Ectodermal cell (in vitro differentiated cells): Measurements from ENCODE around the gene TMIGD2.
"Not testable (repeated sequence)": the region's sequence is repeated elsewhere in the genome, so short reads cannot be mapped to it uniquely, and the experiment has no call there.

Experiments
- H3K27ac ChIP-seq: 2 replicates; pipeline ENCODE4 v1.7.0; 2013; ENCODE audit warnings: mild to moderate bottlenecking, low read depth, low read length; ENCODE audit not compliant: insufficient read depth, poor library complexity, severe bottlenecking
- H3K27me3 ChIP-seq: 2 replicates; pipeline ENCODE4 v1.7.0; 2013; ENCODE audit warnings: mild to moderate bottlenecking, low read length; ENCODE audit not compliant: insufficient read depth, control insufficient read depth, poor library complexity, severe bottlenecking
- H3K36me3 ChIP-seq: one replicate; pipeline ENCODE4 v1.7.0; 2013; ENCODE audit warnings: low read length; ENCODE audit not compliant: control insufficient read depth, insufficient read depth
- H3K4me1 ChIP-seq: one replicate; pipeline ENCODE4 v1.7.0; 2013; ENCODE audit warnings: low read length; ENCODE audit not compliant: control insufficient read depth, insufficient read depth
- H3K4me3 ChIP-seq: 2 replicates; pipeline ENCODE4 v1.7.0; 2013; ENCODE audit warnings: low read depth, low read length, control low read depth; ENCODE audit not compliant: insufficient read depth
- H3K9me3 ChIP-seq: 2 replicates; pipeline ENCODE4 v1.7.0; 2013; ENCODE audit warnings: mild to moderate bottlenecking, low read length, moderate library complexity; ENCODE audit not compliant: control insufficient read depth
- WGBS, 2 experiments: methylation state at CpG; one replicate each; pipeline ENCODE4 v1.1.7; 2013; ENCODE audit warnings: missing lambda C conversion rate in 2 of 2; 5-methylcytosine and 5-hydroxymethylcytosine counted together

TMIGD2 gene

GRCh38 chr19:4267101-4267900 is 34.9 kb downstream of the TMIGD2 start:
- no peaks in the 10 kb centered on the region for H3K9me3 ChIP-seq
- H3K4me1 ChIP-seq: no peaks in the 10 kb centered on the region
- peaks cover 8% of the 10 kb centered on the region for H3K36me3 ChIP-seq
- WGBS, 2 experiments: 42 to 45% methylated on average over 21 of the region's 21 CpGs
- no peaks in the 10 kb centered on the region for H3K27me3 ChIP-seq
- H3K4me3 ChIP-seq: no peak overlapping the region
- no peak overlapping the region for H3K27ac ChIP-seq

- peaks cover 14% of the 10 kb centered on the region for H3K36me3 ChIP-seq
- no peaks in the 10 kb centered on the region for H3K27me3 ChIP-seq
- H3K4me1 ChIP-seq: no peaks in the 10 kb centered on the region
- no peak overlapping the region for H3K27ac ChIP-seq
- WGBS, 2 experiments: 93% methylated on average over 18 of the region's 18 CpGs
- no peak overlapping the region for H3K4me3 ChIP-seq
- H3K9me3 ChIP-seq: no peaks in the 10 kb centered on the region
Measured at GRCh38 chr19:4266253-4267000, 35.8 kb downstream of the TMIGD2 start.

GRCh38 chr19:4264812-4265211 is 37.4 kb downstream of the TMIGD2 start:
- Histone ChIP-seq H3K27me3 (no peaks in the 10 kb centered on the region), H3K4me1 (no peaks in the 10 kb centered on the region), H3K4me3 (no peak overlapping the region), H3K27ac (no peak overlapping the region), H3K36me3 (peaks cover 19% of the 10 kb centered on the region), H3K9me3 (no peaks in the 10 kb centered on the region)
- 90 to 98% methylated on average over 4 of the region's 4 CpGs for WGBS, 2 experiments

- 96 to 97% methylated on average over 10 to 11 of the region's 11 CpGs for WGBS, 2 experiments
- Histone ChIP-seq H3K27ac (no peak overlapping the region), H3K9me3 (no peaks in the 10 kb centered on the region), H3K27me3 (no peaks in the 10 kb centered on the region), H3K4me1 (no peaks in the 10 kb centered on the region), H3K36me3 (peaks cover 42% of the 10 kb centered on the region), H3K4me3 (no peak overlapping the region)
Measured at GRCh38 chr19:4260613-4261191, 41.5 kb downstream of the TMIGD2 start.

- H3K36me3 ChIP-seq: peaks cover 51% of the 10 kb centered on the region
- no peaks in the 10 kb centered on the region for H3K4me1 ChIP-seq
- H3K27ac ChIP-seq: no peak overlapping the region
- 96 to 97% methylated on average over 28 of the region's 28 CpGs for WGBS, 2 experiments
- H3K9me3 ChIP-seq: no peaks in the 10 kb centered on the region
- H3K4me3 ChIP-seq: no peak overlapping the region
- H3K27me3 ChIP-seq: no peaks in the 10 kb centered on the region
Measured at GRCh38 chr19:4258181-4258580, 44.0 kb downstream of the TMIGD2 start.

- Histone ChIP-seq H3K27me3 (no peaks in the 10 kb centered on the region), H3K4me1 (no peaks in the 10 kb centered on the region), H3K27ac (no peak overlapping the region), H3K9me3 (no peaks in the 10 kb centered on the region), H3K4me3 (no peak overlapping the region), H3K36me3 (peaks cover 55% of the 10 kb centered on the region)
- 95 to 96% methylated on average over 5 to 6 of the region's 6 CpGs for WGBS, 2 experiments
Measured at GRCh38 chr19:4257025-4257424, 45.2 kb downstream of the TMIGD2 start.

- 96 to 98% methylated on average over 4 of the region's 4 CpGs for WGBS, 2 experiments
Measured at GRCh38 chr19:4256563-4256962, 45.6 kb downstream of the TMIGD2 start.

GRCh38 chr19:4246767-4247593 is 55.2 kb downstream of the TMIGD2 start, which contains the start of gene YJU2:
Gene YJU2, plus strand, starts transcription at chr19:4247080. Its CDS starts 67 bp downstream, at chr19:4247147.
- Histone ChIP-seq H3K4me3 (peak within 1 kb of the TSS; percentile 82), H3K9me3 (no peaks in the 10 kb centered on the region), H3K36me3 (peaks cover 18% of the 10 kb centered on the region), H3K4me1 (peaks cover 5% of the 10 kb centered on the region), H3K27ac (peak within 1 kb of the TSS; percentile 95), H3K27me3 (no peaks in the 10 kb centered on the region)
- 0% methylated on average over 42 to 45 of the region's 45 CpGs for WGBS, 2 experiments

More at GRCh38 chr19:4256563-4256962, 45.6 kb downstream of the TMIGD2 start:
- Histone ChIP-seq H3K4me1 (no peaks in the 10 kb centered on the region), H3K27ac (no peak overlapping the region), H3K27me3 (no peaks in the 10 kb centered on the region), H3K4me3 (no peak overlapping the region), H3K9me3 (no peaks in the 10 kb centered on the region), H3K36me3 (peaks cover 55% of the 10 kb centered on the region)

GRCh38 chr19:4245938-4246337 is 56.3 kb downstream of the TMIGD2 start:
- H3K27ac ChIP-seq: not testable (repeated sequence)
- H3K4me3 ChIP-seq: peak overlapping the region; percentile 82

More at GRCh38 chr19:4245938-4246337, 56.3 kb downstream of the TMIGD2 start:
- WGBS, 2 experiments: 90 to 98% methylated on average over 6 of the region's 6 CpGs
- H3K27me3 ChIP-seq, H3K4me1 ChIP-seq, H3K9me3 ChIP-seq: not testable (repeated sequence)
- peaks cover 10% of the 10 kb centered on the region for H3K36me3 ChIP-seq
